ENCODE results near the gene SLC1A5.

DNA sequence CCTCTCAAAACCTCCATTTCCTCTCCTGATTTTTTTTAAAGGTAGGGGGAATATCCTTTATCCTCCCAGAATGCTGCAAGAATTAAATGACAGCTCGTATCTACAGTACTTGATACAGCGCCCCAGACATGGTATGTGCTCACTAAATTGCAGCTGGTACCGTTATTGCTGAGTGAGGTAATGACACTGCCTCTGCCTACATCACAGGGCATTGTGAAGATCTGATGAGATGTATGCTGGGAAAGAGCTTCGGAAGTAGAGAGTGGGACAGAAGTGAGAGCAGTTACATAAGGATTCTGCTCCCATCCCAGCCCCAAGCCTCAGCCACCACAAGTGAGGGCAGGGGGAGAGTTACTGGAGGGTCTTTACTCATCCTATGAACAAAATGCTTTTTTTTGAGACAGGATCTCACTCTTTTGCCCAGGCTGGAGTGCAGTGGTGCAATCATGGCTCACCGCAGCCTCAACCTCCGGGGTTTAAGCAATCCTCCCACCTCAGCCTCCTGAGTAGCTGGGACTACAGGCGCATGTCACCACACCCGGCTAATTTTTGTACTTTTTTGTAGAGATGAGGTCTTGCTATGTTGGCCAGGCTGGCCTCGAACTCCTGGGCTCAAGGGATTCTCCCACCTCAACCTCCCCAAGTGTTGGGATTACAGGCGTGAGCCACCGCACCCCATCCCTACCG is 44.2 kb downstream of the SLC1A5 start:
- TF ChIP-seq, protein P1, sequence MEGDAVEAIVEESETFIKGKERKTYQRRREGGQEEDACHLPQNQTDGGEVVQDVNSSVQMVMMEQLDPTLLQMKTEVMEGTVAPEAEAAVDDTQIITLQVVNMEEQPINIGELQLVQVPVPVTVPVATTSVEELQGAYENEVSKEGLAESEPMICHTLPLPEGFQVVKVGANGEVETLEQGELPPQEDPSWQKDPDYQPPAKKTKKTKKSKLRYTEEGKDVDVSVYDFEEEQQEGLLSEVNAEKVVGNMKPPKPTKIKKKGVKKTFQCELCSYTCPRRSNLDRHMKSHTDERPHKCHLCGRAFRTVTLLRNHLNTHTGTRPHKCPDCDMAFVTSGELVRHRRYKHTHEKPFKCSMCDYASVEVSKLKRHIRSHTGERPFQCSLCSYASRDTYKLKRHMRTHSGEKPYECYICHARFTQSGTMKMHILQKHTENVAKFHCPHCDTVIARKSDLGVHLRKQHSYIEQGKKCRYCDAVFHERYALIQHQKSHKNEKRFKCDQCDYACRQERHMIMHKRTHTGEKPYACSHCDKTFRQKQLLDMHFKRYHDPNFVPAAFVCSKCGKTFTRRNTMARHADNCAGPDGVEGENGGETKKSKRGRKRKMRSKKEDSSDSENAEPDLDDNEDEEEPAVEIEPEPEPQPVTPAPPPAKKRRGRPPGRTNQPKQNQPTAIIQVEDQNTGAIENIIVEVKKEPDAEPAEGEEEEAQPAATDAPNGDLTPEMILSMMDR (IDR thresholded peaks at IDR 0.05; ENCODE audit: low read length) = no peak
- TF ChIP-seq EZH2phosphoT487 (IDR thresholded peaks at IDR 0.05; ENCODE audit: low read length) (no peak), EZH2 (optimal IDR thresholded peaks at IDR 0.05; ENCODE audit: low read depth, low read length) (no peak)

All from MM.1S (cell line).